ENCODE results near the gene TMSB4X.
"Not testable (repeated sequence)": the region's sequence is repeated elsewhere in the genome, so short reads cannot be mapped to it uniquely, and the experiment has no call there.

Gene TMSB4X

DNA sequence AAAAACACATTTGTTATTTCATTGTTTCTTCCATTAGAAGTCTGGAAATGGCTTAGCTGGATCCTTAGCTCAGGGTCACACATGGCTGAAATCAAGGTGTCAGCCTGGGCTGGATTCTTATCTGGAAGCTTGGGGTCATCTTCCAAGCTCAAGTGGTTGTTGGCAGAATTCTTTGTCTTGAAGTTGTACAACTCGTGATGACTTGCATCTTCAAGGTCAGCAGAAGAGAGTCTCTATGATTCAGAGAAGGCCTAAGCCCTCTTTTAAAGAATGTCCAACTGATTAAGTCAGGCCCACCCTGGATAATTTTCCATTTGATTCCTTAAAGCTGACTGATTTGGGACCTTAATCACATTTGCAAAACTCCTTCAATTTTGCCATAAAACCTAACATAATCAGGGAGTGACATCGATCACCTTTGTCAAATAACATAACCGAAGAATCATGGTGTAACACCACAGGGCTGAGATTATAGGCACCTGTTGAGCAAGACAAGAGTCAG is 22.1 kb downstream of the TMSB4X start:
- no peak for DNase-seq (ENCODE audit: low read depth, low spot score)

DNA sequence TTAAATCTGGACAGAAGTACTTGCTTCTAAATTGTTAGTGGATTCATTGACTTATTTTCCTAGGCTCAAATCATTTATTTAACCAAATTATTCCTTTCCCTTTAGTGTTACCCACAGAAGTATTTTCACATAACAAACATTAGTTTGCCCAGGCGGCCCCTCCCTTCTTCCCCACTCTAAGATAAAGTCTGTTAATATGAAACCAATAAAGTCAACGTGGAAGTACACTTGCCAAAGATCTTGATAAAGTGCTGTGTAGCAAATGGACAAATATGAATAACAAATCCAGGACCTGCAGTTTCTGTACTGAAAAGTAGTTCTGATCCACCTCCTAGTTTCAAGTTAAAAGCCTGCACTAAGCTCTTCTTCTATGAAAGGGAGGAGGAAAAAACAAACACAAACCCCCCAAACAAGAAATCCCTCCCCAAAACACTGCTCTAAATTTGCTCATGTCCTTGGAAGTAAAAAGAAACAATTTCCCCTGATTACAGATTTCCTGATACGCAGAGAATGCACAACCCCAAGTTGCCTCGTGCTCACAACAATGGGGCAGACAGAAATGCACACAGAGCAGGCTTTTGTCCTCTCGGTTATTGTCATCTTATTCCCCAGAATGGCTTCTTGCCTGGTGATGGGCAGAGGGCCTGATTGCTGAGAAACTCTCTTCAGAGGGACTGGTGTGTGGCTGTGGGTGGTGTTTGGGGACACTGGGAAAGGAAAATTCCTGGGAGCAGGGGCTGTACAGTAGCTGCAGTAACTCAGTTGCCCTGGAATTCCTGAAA is 23.2 kb downstream of the TMSB4X start:
- DNase-seq (ENCODE audit: low read depth, low spot score): no peak

DNA sequence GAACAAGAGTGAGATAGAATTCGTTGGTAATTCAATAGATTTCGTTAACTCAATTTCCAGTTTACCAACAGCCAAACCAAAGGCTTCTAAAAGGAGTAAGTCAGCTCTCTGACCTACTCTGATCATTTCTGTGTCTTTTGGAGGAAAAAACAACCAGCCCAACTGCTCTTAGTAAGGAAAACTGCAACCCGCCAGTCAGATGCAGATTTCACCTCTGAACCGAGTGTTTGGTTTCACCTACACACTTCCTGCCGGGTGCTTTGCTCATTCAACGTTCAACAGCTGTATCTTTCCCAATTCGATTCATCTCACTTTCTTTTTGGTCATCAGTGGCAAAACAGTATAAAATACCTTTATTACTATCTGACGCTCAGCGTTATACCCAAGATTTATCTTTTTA is 24.5 kb downstream of the TMSB4X start:
- DNase-seq (ENCODE audit: low read depth, low spot score): no peak

DNA sequence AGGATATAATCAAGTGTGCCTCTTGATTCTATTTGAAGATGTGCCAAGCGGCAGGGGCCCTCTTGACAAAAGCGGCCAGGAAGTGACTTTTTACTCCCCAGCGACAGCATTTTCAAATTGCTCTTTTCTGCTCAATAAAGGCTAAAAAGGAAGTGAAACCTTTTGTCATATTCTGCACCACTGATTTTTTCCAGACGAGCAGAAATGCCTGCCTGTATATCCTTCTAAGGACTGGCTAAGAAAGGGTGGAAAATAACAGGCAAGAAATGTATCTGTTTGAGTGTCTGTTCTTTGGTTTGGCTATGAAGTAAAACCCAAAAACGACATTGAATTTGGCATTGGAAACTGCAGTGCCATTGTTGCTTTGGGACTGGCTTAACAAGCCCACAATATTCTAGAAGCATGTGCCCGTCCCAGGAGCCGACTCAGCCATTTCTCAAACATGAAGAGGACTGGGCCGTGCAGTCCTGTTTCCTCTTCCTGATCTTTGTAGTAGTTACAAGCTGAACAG is 25.4 kb downstream of the TMSB4X start:
- DNase-seq (ENCODE audit: low read depth, low spot score): no peak

DNA sequence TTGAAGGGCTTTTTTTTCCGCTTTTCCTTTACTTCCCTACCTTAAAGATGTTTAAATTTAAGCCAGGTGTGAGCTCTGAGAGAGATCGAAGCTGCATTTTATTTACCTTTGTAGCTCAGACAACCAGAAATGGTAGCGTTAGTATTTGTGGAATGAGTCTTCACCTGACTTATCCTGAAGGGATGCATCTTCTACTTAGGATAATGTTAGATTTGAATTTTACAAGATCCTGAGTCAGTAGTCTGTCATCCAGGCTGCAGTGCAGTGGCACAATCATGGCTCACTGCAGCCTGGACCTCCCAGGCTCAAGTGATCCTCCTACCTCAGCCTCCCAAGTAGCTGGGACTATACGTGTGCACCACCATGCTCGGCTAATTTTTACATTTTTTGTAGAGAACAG is 26.2 kb downstream of the TMSB4X start:
- no peak for DNase-seq (ENCODE audit: low read depth, low spot score)

DNA sequence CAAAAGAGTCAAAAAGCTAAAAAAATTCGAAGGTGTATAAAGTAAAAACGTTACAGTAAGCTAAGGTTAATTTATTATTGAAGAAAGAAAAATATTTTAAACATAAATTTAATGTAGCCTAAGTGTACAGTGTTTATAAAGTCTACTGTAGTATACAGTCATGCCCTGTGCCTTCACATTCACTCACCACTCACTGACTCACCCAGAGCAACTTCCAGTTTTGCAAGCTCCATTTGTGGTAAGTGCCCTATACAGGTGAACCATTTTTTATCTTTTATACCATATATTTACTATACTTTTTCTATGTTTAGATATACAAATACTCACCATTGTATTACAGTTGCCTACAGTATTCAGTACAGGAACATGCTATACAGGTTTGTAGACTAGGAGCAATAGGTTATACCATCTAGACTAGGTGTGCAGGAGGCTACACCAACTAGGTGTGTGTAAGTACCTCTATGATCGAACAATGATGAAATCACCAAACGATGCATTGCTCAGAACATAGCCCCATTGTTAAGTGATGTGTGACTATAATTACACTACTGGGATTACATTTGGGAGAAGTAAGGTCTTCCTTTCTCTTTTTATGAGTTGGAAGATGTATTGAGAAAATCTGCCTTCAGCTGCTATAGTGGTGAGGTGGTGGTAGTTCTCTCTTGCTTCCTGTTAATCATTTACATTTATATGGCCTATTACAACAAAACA is 27.2 kb downstream of the TMSB4X start:
- no peak for DNase-seq (ENCODE audit: low read depth, low spot score)

DNA sequence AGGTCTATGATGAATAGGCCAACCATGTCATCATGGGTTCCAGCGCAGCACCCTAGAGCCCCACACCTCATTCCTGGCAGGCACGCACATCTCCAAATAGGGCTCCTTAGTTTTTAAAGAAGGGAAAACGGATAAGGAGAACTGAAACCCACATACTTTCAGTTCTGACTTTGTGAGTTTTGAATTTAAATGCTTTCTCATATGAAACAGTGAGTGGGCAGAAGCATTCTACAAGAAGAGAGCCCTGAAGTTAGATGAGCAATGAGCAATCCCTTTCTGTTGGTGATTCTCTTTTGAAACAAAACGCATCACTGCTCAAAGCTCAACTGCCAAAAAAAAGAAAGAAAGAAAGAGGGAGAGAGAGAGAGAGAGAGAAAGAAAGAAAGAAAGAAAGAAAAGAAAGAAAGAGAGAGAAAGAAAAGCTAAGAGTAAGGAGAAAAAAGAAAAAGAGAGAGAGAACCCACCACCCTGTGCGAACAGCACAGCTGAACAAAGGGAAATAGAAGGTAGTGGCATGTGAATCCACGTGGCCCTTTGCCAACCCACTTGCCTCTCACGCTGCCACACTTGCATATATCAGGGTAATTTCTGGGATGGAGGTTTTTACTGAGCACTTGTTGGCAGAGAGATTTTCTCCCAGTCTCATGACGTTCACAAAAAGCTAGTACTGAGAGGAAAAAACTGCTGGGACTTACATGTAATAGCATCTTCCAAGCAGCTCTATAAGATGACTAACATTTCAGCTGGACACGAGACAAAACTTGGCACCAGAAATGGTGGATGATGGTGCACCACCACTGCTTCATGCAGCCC is 31.0 kb downstream of the TMSB4X start:
- DNase-seq (ENCODE audit: low read depth, low spot score): peak; percentile 57

DNA sequence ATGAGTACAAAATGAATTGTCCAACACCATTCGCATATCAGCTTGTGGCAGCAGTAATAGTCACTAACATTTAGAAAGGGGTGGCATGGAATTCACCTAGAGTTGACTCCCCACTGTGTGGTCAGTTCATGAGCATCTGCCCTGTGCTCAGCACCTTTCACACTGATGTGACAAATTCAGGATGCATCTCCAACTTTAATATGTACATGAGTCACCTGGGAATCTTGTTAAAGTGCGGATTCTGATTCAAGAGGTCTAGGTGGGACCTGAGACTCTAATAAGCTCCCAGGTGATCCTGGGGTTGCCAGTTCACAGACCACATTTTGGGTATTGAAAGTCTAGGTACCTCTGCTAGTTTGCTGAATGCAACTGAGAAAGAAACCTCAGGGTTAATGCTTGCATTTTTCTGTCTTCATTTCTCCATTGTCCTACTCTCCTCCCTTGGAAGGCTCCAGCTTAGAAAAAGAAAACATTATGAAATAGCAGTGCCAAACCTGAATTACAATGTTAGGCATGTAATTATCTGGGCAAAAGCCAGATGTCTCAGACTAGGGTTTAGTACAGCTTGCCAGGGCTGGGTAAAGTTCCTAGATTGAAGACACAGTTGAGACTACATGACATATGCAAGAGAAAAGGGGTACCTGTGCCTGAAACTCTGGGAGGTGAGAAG is 32.7 kb downstream of the TMSB4X start:
- peak; percentile 74 for DNase-seq (ENCODE audit: low read depth, low spot score)

DNA sequence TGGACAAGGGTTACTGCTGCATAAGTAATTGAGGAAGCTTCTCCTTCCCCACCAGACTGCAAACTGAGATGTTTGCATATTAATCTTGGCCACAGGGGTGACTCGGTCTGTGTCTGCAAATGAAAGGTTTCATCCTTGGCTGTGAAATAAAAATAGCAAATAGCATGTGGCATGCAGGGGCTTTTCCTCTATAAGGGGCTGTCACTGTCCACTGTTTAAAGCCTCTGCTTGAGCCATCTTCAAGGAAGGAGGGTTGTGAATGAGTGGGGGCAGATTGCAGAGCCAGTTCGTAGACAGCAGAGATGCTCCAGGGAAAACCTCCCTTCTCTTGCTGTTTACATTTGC is 33.3 kb downstream of the TMSB4X start:
- DNase-seq (ENCODE audit: low read depth, low spot score): no peak

DNA sequence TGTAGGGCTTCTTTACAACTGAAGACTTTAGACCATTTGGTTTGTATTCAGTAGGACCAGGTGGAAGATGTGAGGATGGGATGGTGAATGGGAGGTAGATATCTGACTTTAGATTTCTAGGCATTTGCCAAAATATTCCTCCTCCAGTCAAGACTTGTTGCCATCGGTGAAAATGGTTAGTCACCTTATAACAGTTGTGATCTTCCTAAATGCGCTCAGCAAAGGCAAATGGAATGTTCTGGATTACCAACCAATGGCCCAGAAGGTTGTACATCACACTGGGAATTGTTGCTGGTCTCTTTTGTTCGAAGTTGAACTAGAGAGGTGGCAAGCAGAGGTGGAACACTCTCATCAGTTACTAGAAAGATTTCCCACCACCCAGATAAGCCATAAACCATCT is 33.9 kb downstream of the TMSB4X start:
- no peak for DNase-seq (ENCODE audit: low read depth, low spot score)

DNA sequence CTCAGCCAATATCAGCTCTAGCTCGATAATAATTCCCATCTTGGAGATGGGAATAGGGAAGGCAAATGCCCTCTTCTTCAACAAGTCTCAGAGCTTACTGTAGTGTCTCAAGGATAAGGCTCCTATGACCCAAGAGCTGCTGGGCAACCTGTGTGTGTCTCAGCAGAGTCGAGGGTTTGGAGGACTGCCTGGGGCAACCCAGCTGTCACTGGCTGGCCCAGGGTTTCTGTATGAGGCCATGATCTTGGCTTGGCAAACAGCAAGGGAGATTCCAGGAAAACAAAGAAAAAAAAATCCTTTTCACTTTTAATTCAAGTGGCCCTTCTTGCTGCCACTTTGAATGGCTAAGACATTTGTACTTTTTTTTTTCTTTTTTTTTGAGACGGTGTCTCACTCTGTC is 34.4 kb downstream of the TMSB4X start:
- DNase-seq (ENCODE audit: low read depth, low spot score): peak; percentile 59

DNA sequence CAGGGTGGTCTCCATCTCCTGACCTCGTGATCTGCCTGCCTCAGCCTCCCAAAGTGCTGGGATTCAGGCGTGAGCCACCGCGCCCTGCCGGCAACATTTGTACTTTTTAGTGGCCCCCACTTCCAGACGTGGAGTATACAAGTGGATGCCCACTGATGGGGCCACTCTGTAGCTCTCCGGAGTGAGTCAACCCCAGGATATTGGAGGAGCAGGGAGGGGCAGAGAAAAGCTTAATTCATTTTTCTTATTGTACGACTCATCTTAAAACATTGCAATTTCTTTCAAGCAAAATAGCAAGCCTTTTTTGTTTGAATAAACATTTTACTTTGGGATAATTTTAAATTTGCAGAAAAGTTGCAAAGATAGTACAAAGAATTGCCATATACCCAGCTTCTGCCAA is 34.9 kb downstream of the TMSB4X start:
- DNase-seq (ENCODE audit: low read depth, low spot score): no peak

DNA sequence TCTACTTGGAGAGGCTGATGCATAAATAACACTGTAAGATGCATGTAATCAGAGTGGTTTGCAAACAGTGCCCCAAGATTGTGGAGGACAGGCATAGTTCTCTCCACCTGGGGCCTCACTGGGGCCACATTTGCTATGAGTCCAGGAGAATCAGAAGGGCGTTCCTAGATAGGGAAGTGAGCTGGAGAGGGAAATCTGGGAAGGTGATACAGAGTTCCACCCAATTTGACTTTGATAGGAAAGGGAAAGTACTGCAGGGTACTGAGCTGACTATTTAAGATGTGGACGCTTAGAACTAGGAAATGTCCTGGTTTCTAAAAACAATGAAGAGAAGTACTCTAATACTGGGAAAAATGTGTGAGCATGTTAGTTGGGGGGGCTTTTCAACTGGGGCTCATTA is 35.6 kb downstream of the TMSB4X start:
- DNase-seq (ENCODE audit: low read depth, low spot score): no peak

DNA sequence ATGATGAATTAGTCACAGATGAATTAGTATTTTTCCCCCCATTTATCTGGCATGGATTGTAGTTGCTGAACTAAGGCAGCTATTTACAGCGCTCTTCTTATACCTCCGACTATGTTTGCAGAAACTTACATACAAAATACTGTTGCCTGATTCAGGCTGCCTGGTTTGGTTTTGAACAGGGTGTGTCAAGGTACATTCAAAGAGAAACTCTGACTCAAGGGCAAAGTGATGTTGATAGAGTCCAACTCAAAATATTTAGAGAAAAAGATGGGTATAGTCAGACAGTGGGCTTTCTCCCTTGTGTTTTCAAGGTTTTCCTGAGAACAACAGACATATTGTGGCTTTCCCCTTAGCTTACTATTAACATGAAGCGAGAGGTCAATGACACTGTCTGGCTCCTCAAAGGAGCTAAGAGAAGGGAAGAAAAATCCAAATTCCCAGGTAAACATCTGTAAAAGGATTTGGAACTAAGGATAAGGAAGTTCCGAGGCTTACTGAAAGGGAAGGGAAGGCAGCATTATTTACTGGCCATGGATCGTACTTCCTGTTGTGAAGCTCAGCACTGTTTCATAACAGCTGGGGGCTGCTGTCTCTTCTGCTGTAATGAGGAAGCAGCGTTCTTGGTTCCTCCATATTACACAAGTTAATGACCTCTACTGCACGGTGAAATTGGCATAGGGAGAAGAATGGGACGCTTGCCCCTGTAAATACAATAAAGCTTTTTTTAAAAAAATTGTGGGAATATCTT is 38.6 kb downstream of the TMSB4X start:
- no peak for DNase-seq (ENCODE audit: low read depth, low spot score)

DNA sequence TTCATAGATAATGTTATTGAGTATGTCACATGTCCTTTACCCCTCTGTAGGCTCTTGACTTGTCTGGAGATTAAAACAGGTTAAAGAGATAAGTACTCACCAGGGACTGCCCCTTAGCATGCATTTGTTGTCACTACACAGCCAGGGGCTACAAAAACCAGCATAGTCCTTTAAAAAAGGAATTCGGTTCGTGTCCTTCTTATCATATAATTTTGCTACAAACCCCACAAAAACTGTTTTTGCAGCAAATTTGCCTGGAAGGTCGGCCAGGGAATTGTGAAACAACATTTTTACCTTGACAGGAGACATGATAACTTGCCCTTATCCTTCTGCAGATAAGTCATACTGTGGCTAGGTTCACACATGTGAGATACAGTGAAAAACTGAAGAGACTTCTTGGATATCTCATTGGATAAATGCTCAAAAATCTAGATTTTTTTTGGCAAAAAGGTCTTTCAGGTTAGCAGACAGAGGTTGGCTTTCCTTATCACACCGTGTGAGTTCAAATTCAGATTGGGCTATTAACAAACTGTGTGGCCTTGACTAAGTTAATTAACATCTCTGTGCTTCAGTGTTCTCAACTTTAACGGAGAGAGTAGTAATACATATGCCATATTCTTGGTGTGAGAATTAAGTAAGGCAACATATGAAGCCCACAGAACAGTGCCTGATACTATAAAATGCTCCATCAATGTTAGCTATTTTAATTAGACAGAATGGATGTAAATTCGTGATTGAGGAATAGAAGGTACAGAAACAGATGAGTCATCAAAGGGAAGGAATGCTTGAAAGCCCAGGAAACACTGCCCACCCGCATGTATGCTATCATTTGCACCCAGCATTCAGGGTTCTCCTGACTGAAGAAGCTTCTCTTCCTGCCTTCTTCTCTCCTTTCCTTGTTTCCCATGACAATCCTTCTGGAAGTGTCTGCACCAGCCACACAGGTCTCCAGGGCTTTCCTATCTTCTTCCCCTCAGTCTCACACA is 39.5 kb downstream of the TMSB4X start:
- peak; percentile 39 for DNase-seq (ENCODE audit: low read depth, low spot score)

DNA sequence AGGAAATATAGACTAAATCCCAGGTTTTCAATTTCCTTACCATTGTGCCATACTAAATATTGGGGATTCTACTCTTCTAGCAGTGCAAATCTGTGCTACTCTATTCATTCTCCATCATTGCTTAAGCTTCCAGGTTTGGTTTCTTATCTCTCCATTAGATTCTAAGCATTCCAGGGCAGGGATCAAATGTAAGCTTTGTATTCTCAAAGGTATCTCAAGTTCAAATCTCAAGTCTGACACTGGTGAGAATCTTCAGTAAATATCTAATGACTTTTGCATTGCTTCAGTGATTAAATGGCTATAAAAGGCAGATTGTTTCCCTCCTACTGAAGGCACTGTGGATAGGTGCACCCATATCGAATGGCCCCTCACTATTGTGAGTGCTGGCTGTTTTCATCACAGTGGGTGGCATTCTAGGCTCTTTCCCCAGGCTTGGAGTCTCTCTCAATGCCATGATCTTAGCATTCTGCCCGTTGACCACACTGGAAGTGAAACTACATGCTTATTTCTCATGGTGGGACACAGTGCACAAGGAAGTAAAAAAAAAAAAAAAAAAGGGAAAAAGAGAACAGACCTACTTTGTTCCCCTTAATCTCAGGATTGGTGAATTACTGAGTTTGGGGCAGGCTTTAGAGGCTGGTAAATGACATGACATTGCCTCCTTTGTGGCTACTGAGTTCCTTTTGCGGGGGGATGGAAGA is 40.8 kb downstream of the TMSB4X start:
- no peak for DNase-seq (ENCODE audit: low read depth, low spot score)

DNA sequence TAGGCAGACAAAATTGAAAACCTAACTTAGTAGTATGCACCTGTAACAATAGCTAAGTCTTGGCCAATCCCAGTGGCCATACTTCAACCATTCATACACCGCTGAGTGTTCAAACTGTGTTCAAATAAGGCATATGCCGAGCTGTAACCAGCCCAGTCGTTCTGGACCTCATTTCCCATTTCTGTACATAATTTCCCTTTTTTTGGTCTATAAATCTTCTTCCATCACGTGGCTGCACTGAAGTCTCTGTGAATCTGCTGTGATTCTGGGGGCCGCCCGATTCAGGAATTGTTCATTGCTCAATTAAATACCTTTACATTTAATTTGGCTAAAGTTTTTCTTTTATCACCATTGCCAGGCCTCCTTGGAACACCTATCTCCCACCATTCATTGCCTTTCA is 41.8 kb downstream of the TMSB4X start:
- not testable (repeated sequence) for DNase-seq (ENCODE audit: low read depth, low spot score)

DNA sequence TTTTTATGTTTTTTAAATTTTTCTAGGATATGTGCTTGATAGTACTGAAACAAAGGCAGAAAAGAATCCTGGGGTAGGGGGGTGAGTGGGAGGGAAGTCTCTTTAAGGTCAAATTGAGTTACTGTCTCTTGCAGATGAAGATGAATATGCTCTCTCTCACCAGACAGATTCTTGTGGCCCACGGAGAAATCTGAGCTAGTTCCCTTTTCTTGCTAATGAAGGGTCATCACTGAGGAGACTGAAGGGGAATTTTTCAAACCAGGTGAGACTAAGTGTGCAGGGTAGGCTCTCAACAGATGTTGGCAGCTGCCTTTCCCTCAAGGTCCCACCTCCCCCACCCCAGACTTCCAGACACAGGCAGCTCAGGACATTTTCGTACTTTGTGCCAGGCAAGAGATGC is 48.0 kb downstream of the TMSB4X start:
- no peak for DNase-seq (ENCODE audit: low read depth, low spot score)

DNA sequence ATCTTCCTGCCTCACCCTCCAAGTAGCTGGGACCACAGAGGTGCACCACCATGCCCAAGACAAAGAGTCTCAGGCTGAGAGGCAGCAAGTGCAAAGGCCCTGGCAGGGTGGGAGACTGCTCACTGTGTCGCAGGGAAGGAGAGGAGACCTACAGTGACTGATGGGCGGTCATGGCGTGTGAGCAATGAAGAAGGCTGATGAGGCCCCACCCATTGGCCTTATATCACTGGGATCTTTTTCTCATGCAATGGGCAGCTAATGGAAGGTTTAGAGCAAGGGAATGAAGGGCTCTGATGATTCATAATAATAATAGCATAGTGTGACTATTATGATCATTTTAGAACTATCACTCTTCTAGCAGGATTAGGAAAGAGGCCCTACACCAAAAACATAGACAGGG is 48.7 kb downstream of the TMSB4X start:
- DNase-seq (ENCODE audit: low read depth, low spot score): no peak

Data from astrocyte of the hippocampus (primary cell).